ENCODE measurements around the gene SOHLH1.

Gene SOHLH1

GRCh38 chr9:135667463-135668001 is 31.7 kb downstream of the SOHLH1 start:
- Histone ChIP-seq H3K9me3 (ENCODE audit: low read length) (no peaks in the 10 kb centered on the region), H3F3A (ENCODE audit: insufficient read depth, low read length) (no peaks in the 10 kb centered on the region), H3K27me3 (ENCODE audit: insufficient read depth, low read length) (no peaks in the 10 kb centered on the region; the same call in 1 of the 2 replicates)

GRCh38 chr9:135666534-135667462 is 32.5 kb downstream of the SOHLH1 start:
- H3K4me2 ChIP-seq (ENCODE audit: low read length), result no peak overlapping the region
- TF ChIP-seq EZH2 (IDR thresholded peaks at IDR 0.05; ENCODE audit: borderline replicate concordance, low read length) (no peak), CTCF (IDR thresholded peaks at IDR 0.05; ENCODE audit: low read length) (no peak)

More at GRCh38 chr9:135667463-135668001, 31.7 kb downstream of the SOHLH1 start:
- Histone ChIP-seq H3K36me3 (ENCODE audit: insufficient read depth, low read length) (no peaks in the 10 kb centered on the region), H3K9ac (ENCODE audit: low read length) (no peak overlapping the region), H4K20me1 (ENCODE audit: insufficient read depth, low read length) (no peaks in the 10 kb centered on the region), H3K4me3 (ENCODE audit: low read depth, low read length, poor library complexity, severe bottlenecking) (no peak overlapping the region), H3K4me1 (ENCODE audit: insufficient read depth, low read length, severe bottlenecking) (no peaks in the 10 kb centered on the region), H3K9me2 (ENCODE audit: low read depth, low read length) (no peaks in the 10 kb centered on the region), H2AFZ (ENCODE audit: low read length) (no peak overlapping the region), H3K4me2 (ENCODE audit: low read length) (no peak overlapping the region), H3K27ac (ENCODE audit: low read depth, low read length, poor library complexity, severe bottlenecking) (no peak overlapping the region), H3K79me2 (ENCODE audit: insufficient read depth, low read length) (no peaks in the 10 kb centered on the region)
- TF ChIP-seq CTCF (IDR thresholded peaks at IDR 0.05; ENCODE audit: low read length) (no peak), EZH2 (IDR thresholded peaks at IDR 0.05; ENCODE audit: borderline replicate concordance, low read length) (no peak)

GRCh38 chr9:135665795-135666189 is 33.5 kb downstream of the SOHLH1 start:
- Histone ChIP-seq H3K9ac (ENCODE audit: low read length) (no peak overlapping the region), H3K27me3 (ENCODE audit: insufficient read depth, low read length) (no peaks in the 10 kb centered on the region; the same call in 1 of the 2 replicates), H3K27ac (ENCODE audit: low read depth, low read length, poor library complexity, severe bottlenecking) (no peak overlapping the region), H3K4me1 (ENCODE audit: insufficient read depth, low read length, severe bottlenecking) (no peaks in the 10 kb centered on the region), H3K36me3 (ENCODE audit: insufficient read depth, low read length) (no peaks in the 10 kb centered on the region), H3F3A (ENCODE audit: insufficient read depth, low read length) (no peaks in the 10 kb centered on the region), H4K20me1 (ENCODE audit: insufficient read depth, low read length) (no peaks in the 10 kb centered on the region), H3K79me2 (ENCODE audit: insufficient read depth, low read length) (no peaks in the 10 kb centered on the region), H3K9me2 (ENCODE audit: low read depth, low read length) (no peaks in the 10 kb centered on the region), H3K9me3 (ENCODE audit: low read length) (no peaks in the 10 kb centered on the region), H3K4me3 (ENCODE audit: low read depth, low read length, poor library complexity, severe bottlenecking) (no peak overlapping the region), H3K4me2 (ENCODE audit: low read length) (no peak overlapping the region), H2AFZ (ENCODE audit: low read length) (no peak overlapping the region)
- TF ChIP-seq EZH2 (IDR thresholded peaks at IDR 0.05; ENCODE audit: borderline replicate concordance, low read length), result no peak
- TF ChIP-seq CTCF (IDR thresholded peaks at IDR 0.05; ENCODE audit: low read length), result no peak

More at GRCh38 chr9:135666534-135667462, 32.5 kb downstream of the SOHLH1 start:
- H3K27me3 ChIP-seq (ENCODE audit: insufficient read depth, low read length), result no peaks in the 10 kb centered on the region; the same call in 1 of the 2 replicates
- no peaks in the 10 kb centered on the region for H3K9me3 ChIP-seq (ENCODE audit: low read length)
- no peaks in the 10 kb centered on the region for H3K4me1 ChIP-seq (ENCODE audit: insufficient read depth, low read length, severe bottlenecking)
- H3K9ac ChIP-seq (ENCODE audit: low read length), result no peak overlapping the region
- H3K4me3 ChIP-seq (ENCODE audit: low read depth, low read length, poor library complexity, severe bottlenecking), result no peak overlapping the region
- H3K79me2 ChIP-seq (ENCODE audit: insufficient read depth, low read length), result no peaks in the 10 kb centered on the region
- H3F3A ChIP-seq (ENCODE audit: insufficient read depth, low read length), result no peaks in the 10 kb centered on the region
- H3K27ac ChIP-seq (ENCODE audit: low read depth, low read length, poor library complexity, severe bottlenecking), result no peak overlapping the region
- H3K36me3 ChIP-seq (ENCODE audit: insufficient read depth, low read length), result no peaks in the 10 kb centered on the region
- H2AFZ ChIP-seq (ENCODE audit: low read length), result no peak overlapping the region
- H4K20me1 ChIP-seq (ENCODE audit: insufficient read depth, low read length), result no peaks in the 10 kb centered on the region
- no peaks in the 10 kb centered on the region for H3K9me2 ChIP-seq (ENCODE audit: low read depth, low read length)

Data from OCI-LY1 (cell line).